Measurements from ENCODE around the gene TRA2B.
"Not testable (repeated sequence)": the region's sequence is repeated elsewhere in the genome, so short reads cannot be mapped to it uniquely, and the experiment has no call there.

Gene TRA2B

GRCh38 chr3:185927501-185928200, 10.2 kb downstream of the TRA2B start:
- no peaks in the 10 kb centered on the region for H3K9me3 Mint-ChIP-seq
- H3K27ac Mint-ChIP-seq: peak overlapping the region; percentile 46
- ATAC-seq (ENCODE audit: low read depth): no peak
- DNase-seq (ENCODE audit: low spot score in 2 of 2): no peak
- no peaks in the 10 kb centered on the region for H3K27me3 Mint-ChIP-seq
- H3K4me1 Mint-ChIP-seq: peaks cover 58% of the 10 kb centered on the region
- H3K4me3 Mint-ChIP-seq: peak overlapping the region; percentile 73
- peaks cover 38% of the 10 kb centered on the region for H3K36me3 Mint-ChIP-seq

GRCh38 chr3:185926445-185926844, 11.4 kb downstream of the TRA2B start:
- H3K4me3 Mint-ChIP-seq: no peak overlapping the region
- no peaks in the 10 kb centered on the region for H3K9me3 Mint-ChIP-seq
- H3K4me1 Mint-ChIP-seq: peaks cover 50% of the 10 kb centered on the region
- peaks cover 36% of the 10 kb centered on the region for H3K36me3 Mint-ChIP-seq
- H3K27ac Mint-ChIP-seq: peak overlapping the region; percentile 46
- H3K27me3 Mint-ChIP-seq: no peaks in the 10 kb centered on the region
- DNase-seq (ENCODE audit: low spot score in 2 of 2) (no peak), ATAC-seq (ENCODE audit: low read depth) (no peak)

- no peak for ATAC-seq (ENCODE audit: low read depth)
- no peak overlapping the region for H3K4me3 Mint-ChIP-seq
- H3K27ac Mint-ChIP-seq: peak overlapping the region; percentile 46
- no peak for DNase-seq (ENCODE audit: low spot score in 2 of 2)
- peaks cover 43% of the 10 kb centered on the region for H3K4me1 Mint-ChIP-seq
- no peaks in the 10 kb centered on the region for H3K9me3 Mint-ChIP-seq
- H3K36me3 Mint-ChIP-seq: peaks cover 41% of the 10 kb centered on the region
- H3K27me3 Mint-ChIP-seq: no peaks in the 10 kb centered on the region
Measured at GRCh38 chr3:185925353-185925752, 12.5 kb downstream of the TRA2B start.

- DNase-seq (ENCODE audit: low spot score in 2 of 2): no peak
- Mint-ChIP-seq H3K27ac (peak overlapping the region; percentile 58), H3K36me3 (peaks cover 46% of the 10 kb centered on the region), H3K27me3 (no peaks in the 10 kb centered on the region), H3K9me3 (no peaks in the 10 kb centered on the region), H3K4me1 (peaks cover 38% of the 10 kb centered on the region), H3K4me3 (no peak overlapping the region)
- no peak for ATAC-seq (ENCODE audit: low read depth)
Measured at GRCh38 chr3:185924375-185924774, 13.4 kb downstream of the TRA2B start.

- DNase-seq (ENCODE audit: low spot score in 2 of 2) (no peak), ATAC-seq (ENCODE audit: low read depth) (no peak)
- Mint-ChIP-seq H3K4me3 (no peak overlapping the region), H3K27me3 (no peaks in the 10 kb centered on the region), H3K4me1 (peaks cover 6% of the 10 kb centered on the region), H3K36me3 (peaks cover 44% of the 10 kb centered on the region), H3K9me3 (no peaks in the 10 kb centered on the region), H3K27ac (peak overlapping the region; percentile 79)
Measured at GRCh38 chr3:185920184-185920583, 17.6 kb downstream of the TRA2B start.

GRCh38 chr3:185916042-185916833, 21.6 kb downstream of the TRA2B start:
- no peaks in the 10 kb centered on the region for H3K27me3 Mint-ChIP-seq
- peaks cover 3% of the 10 kb centered on the region for H3K4me1 Mint-ChIP-seq
- ATAC-seq (ENCODE audit: low read depth) (no peak), DNase-seq (ENCODE audit: low spot score in 2 of 2) (no peak)
- peaks cover 28% of the 10 kb centered on the region for H3K36me3 Mint-ChIP-seq
- H3K9me3 Mint-ChIP-seq: no peaks in the 10 kb centered on the region
- H3K27ac Mint-ChIP-seq: no peak overlapping the region
- no peak overlapping the region for H3K4me3 Mint-ChIP-seq

- Mint-ChIP-seq H3K27me3 (no peaks in the 10 kb centered on the region), H3K27ac (peak overlapping the region; percentile 62), H3K4me3 (no peak overlapping the region), H3K9me3 (no peaks in the 10 kb centered on the region), H3K4me1 (peaks cover 5% of the 10 kb centered on the region), H3K36me3 (peaks cover 24% of the 10 kb centered on the region)
- ATAC-seq (ENCODE audit: low read depth): no peak
- DNase-seq (ENCODE audit: low spot score in 2 of 2): no peak
Measured at GRCh38 chr3:185915642-185916041, 22.2 kb downstream of the TRA2B start.

- Mint-ChIP-seq H3K4me1 (peaks cover 9% of the 10 kb centered on the region), H3K27ac (peak overlapping the region; percentile 62), H3K27me3 (no peaks in the 10 kb centered on the region), H3K9me3 (peaks cover 1% of the 10 kb centered on the region), H3K36me3 (peaks cover 21% of the 10 kb centered on the region), H3K4me3 (no peak overlapping the region)
- ATAC-seq (ENCODE audit: low read depth) (peak; percentile 14), DNase-seq (ENCODE audit: low spot score in 2 of 2) (no peak)
Measured at GRCh38 chr3:185914911-185915629, 22.7 kb downstream of the TRA2B start.

- peaks cover 9% of the 10 kb centered on the region for H3K4me1 Mint-ChIP-seq
- peaks cover 16% of the 10 kb centered on the region for H3K36me3 Mint-ChIP-seq
- DNase-seq (ENCODE audit: low spot score in 2 of 2) (no peak), ATAC-seq (ENCODE audit: low read depth) (peak; percentile 10)
- no peak overlapping the region for H3K4me3 Mint-ChIP-seq
- no peaks in the 10 kb centered on the region for H3K27me3 Mint-ChIP-seq
- peaks cover 1% of the 10 kb centered on the region for H3K9me3 Mint-ChIP-seq
- peak overlapping the region; percentile 62 for H3K27ac Mint-ChIP-seq
Measured at GRCh38 chr3:185912929-185913901, 24.6 kb downstream of the TRA2B start.

GRCh38 chr3:185912512-185912911, 25.3 kb downstream of the TRA2B start:
- H3K27ac Mint-ChIP-seq: peak overlapping the region; percentile 62

GRCh38 chr3:185911076-185911448, 26.8 kb downstream of the TRA2B start:
- not testable (repeated sequence) for ATAC-seq (ENCODE audit: low read depth); H3K36me3 Mint-ChIP-seq; DNase-seq (ENCODE audit: low spot score in 2 of 2); H3K9me3 Mint-ChIP-seq; H3K4me1 Mint-ChIP-seq; H3K4me3 Mint-ChIP-seq; H3K27me3 Mint-ChIP-seq
- peak overlapping the region; percentile 20 for H3K27ac Mint-ChIP-seq

More at GRCh38 chr3:185912512-185912911, 25.3 kb downstream of the TRA2B start:
- DNase-seq (ENCODE audit: low spot score in 2 of 2) (no peak), ATAC-seq (ENCODE audit: low read depth) (no peak)
- Mint-ChIP-seq H3K27me3 (no peaks in the 10 kb centered on the region), H3K4me3 (no peak overlapping the region), H3K4me1 (peaks cover 9% of the 10 kb centered on the region), H3K36me3 (peaks cover 13% of the 10 kb centered on the region), H3K9me3 (peaks cover 1% of the 10 kb centered on the region)

GRCh38 chr3:185910322-185911075, 27.3 kb downstream of the TRA2B start:
- DNase-seq (ENCODE audit: low spot score in 2 of 2); H3K9me3 Mint-ChIP-seq; H3K27me3 Mint-ChIP-seq; H3K4me3 Mint-ChIP-seq; ATAC-seq (ENCODE audit: low read depth); H3K4me1 Mint-ChIP-seq; H3K36me3 Mint-ChIP-seq: not testable (repeated sequence)
- H3K27ac Mint-ChIP-seq: peak overlapping the region; percentile 36

- ATAC-seq (ENCODE audit: low read depth); H3K9me3 Mint-ChIP-seq; H3K4me1 Mint-ChIP-seq; H3K36me3 Mint-ChIP-seq; H3K27ac Mint-ChIP-seq; DNase-seq (ENCODE audit: low spot score in 2 of 2); H3K27me3 Mint-ChIP-seq; H3K4me3 Mint-ChIP-seq: not testable (repeated sequence)
Measured at GRCh38 chr3:185909913-185910312, 27.9 kb downstream of the TRA2B start.

Measured in memory B cell (primary cell).